HCT116 (cell line): ENCODE measurements around the gene AHNAK.

Source experiments
- ZNF274 ChIP-seq: fragments of 200-500 bp; sonication (Bioruptor generic); IDR thresholded peaks from 2 replicates; pipeline ENCODE4 v1.6.1; 2014; ENCODE audit warnings: mild to moderate bottlenecking, low read depth, low read length, inconsistent platforms
- TF ChIP-seq, protein P1 (sequence below), 3 experiments: fragments of 200-600 bp in 1 of 3; sonication (generic) in 1 of 3; IDR thresholded peaks in 2 of 3; conservative IDR thresholded peaks in 1 of 3; 2 replicates each; pipeline ENCODE4 v1.5.1; 2012 to 2017; ENCODE audit warnings: low read depth in 2 of 3, low read length in 2 of 3, antibody characterized with exemption in 1 of 3, borderline replicate concordance in 1 of 3, control low read depth in 1 of 3, mild to moderate bottlenecking in 1 of 3, mixed read lengths in 1 of 3, mixed run types in 1 of 3, moderate library complexity in 1 of 3; ENCODE audit not compliant: insufficient read depth in 1 of 3

DNA sequence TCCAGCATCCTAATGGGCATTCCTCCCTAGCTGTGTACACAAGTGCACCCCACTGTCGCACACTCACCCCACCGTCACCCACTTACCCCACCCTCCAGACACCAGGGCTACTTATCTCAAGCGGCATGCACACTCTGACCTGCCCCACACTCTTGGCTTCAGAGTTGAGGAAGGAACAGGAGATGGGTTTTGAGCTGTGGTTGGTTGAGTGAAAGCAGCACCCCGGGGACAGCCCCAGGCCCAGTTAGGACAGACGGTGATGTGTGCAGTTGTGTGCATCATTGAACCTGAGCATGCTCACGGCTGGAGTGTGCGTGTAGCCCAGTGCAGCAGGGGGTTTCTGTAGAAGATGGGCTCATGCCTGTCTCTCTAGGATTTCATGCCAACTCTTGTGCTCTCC is 32.5 kb downstream of the AHNAK start:
- no peak for TF ChIP-seq ZNF274
- TF ChIP-seq, protein P1, sequence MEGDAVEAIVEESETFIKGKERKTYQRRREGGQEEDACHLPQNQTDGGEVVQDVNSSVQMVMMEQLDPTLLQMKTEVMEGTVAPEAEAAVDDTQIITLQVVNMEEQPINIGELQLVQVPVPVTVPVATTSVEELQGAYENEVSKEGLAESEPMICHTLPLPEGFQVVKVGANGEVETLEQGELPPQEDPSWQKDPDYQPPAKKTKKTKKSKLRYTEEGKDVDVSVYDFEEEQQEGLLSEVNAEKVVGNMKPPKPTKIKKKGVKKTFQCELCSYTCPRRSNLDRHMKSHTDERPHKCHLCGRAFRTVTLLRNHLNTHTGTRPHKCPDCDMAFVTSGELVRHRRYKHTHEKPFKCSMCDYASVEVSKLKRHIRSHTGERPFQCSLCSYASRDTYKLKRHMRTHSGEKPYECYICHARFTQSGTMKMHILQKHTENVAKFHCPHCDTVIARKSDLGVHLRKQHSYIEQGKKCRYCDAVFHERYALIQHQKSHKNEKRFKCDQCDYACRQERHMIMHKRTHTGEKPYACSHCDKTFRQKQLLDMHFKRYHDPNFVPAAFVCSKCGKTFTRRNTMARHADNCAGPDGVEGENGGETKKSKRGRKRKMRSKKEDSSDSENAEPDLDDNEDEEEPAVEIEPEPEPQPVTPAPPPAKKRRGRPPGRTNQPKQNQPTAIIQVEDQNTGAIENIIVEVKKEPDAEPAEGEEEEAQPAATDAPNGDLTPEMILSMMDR (IDR thresholded peaks at IDR 0.05 in 2 of 3, conservative IDR thresholded peaks at IDR 0.05 in 1 of 3; ENCODE audit: borderline replicate concordance in 1 of 3, insufficient read depth in 1 of 3, low read depth in 2 of 3, low read length in 2 of 3), result no peak
